NT2/D1 (cell line): ENCODE measurements around the gene COL9A1.

Experiments
- DNase-seq: peaks from one replicate; pipeline ENCODE4 v3.0.0-alpha.2; 2011; ENCODE audit warnings: low read depth, low spot score
- H3K27me3 ChIP-seq: 2 replicates; pipeline ENCODE4 v1.6.0; 2011; ENCODE audit warnings: mild to moderate bottlenecking; ENCODE audit not compliant: insufficient read length, insufficient read depth
- H3K36me3 ChIP-seq: 2 replicates; pipeline ENCODE4 v1.6.1; 2011; ENCODE audit warnings: mild to moderate bottlenecking, low read length, mixed read lengths; ENCODE audit not compliant: insufficient read depth, insufficient read length
- H3K4me1 ChIP-seq: 2 replicates; pipeline ENCODE4 v1.5.1; 2011; ENCODE audit not compliant: insufficient read depth, insufficient read length
- H3K4me3 ChIP-seq: 2 replicates; pipeline ENCODE4 v1.5.1; 2011; ENCODE audit warnings: low read depth; ENCODE audit not compliant: insufficient read length
- H3K9ac ChIP-seq: 2 replicates; pipeline ENCODE4 v1.6.0; 2011; ENCODE audit warnings: low read depth; ENCODE audit not compliant: insufficient read length
- H3K9me3 ChIP-seq: 2 replicates; pipeline ENCODE4 v1.5.1; 2011; ENCODE audit warnings: mild to moderate bottlenecking, low read length; ENCODE audit not compliant: insufficient read depth
- SUZ12 ChIP-seq: IDR thresholded peaks from 2 replicates; pipeline ENCODE4 v1.6.1; 2011; ENCODE audit not compliant: insufficient read length, insufficient read depth; ENCODE audit errors: extremely low read depth
- YY1 ChIP-seq: IDR thresholded peaks from 2 replicates; pipeline ENCODE4 v1.6.1; 2011; ENCODE audit not compliant: insufficient read length, insufficient read depth
- ZNF274 ChIP-seq: IDR thresholded peaks from 2 replicates; pipeline ENCODE4 v1.6.1; 2011; ENCODE audit warnings: mild to moderate bottlenecking, low read depth, low read length

Gene COL9A1

DNA sequence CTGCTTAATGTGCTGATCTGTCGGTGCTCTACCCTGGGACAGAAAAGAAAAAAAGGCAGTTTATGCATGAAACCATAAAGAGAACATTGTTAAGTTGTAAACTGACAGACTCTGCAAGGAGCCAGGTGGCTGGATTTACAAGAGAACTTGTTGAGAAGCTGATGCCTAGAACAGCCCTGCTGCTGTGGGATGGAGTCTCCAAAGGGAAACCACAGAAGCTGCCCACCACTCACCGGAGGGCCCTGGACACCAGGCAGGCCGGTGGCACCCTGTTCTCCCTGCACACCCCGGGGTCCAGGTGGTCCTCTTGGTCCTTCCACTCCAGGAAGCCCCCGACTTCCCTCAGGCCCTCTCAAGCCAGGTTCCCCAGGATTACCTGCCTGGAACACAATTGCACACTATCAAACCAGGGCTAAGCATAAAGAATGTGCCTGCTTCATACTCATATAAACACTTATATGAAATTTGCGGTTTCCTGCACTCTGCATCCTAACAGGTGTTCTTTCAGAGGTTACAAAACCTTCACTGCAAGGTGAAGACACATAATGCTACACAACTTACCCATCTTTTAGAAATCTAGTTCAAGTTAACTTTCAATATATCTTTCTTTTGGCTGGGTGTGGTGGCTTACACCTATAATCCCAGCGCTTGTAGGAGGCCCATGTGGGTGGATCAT lies 68.2 kb downstream of the COL9A1 start:
- no peak overlapping the region for H3K4me3 ChIP-seq
- no peaks in the 10 kb centered on the region for H3K36me3 ChIP-seq
- no peak overlapping the region for H3K9ac ChIP-seq
- no peaks in the 10 kb centered on the region for H3K4me1 ChIP-seq
- no peaks in the 10 kb centered on the region for H3K27me3 ChIP-seq
- H3K9me3 ChIP-seq: no peaks in the 10 kb centered on the region
- no peak for DNase-seq
- TF ChIP-seq SUZ12 (no peak), YY1 (no peak), ZNF274 (no peak)

DNA sequence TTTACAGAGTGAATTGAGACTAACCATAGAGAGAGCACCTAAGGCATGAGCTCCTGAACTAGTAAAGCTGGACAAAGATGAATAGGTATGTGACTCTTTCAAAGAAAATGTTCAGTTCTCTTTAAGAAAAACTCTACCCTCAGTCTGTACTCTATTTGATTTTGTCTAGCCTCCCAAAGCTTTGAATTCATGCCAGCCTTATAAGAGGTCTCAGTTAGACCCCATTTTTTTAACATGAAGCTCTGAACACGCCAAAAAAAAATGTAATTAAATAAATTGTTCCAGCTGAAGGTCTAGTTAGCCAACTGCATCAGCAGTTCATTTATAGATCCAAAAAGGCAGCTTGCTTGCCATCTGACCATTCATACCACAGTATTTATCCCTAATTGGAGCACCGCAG lies 71.6 kb downstream of the COL9A1 start:
- H3K27me3 ChIP-seq: no peaks in the 10 kb centered on the region
- H3K9me3 ChIP-seq: no peaks in the 10 kb centered on the region
- TF ChIP-seq SUZ12 (no peak), YY1 (no peak), ZNF274 (no peak)
- no peaks in the 10 kb centered on the region for H3K36me3 ChIP-seq
- no peak for DNase-seq
- H3K4me3 ChIP-seq: no peak overlapping the region
- H3K9ac ChIP-seq: no peak overlapping the region
- H3K4me1 ChIP-seq: no peaks in the 10 kb centered on the region

DNA sequence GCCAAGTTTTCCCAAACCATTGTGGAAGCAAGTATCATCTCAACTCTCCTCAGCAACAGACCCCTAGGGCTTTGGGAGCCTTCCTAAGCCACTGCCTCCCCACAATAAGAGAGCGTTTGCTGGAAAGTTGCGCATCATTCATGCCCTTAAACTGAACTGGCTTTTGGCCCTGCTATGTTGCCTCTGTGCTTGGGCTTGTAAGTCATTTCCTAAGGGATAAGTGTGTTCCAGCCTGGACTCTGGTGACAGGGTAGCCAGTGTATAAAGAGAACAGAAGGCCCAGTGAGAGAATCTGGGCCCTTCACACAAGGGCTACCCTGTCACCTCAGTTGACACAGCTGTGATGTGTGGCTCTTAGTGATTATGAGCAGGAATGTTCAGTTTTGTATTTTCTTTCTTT lies 77.8 kb downstream of the COL9A1 start:
- H3K9me3 ChIP-seq: no peaks in the 10 kb centered on the region
- no peak for DNase-seq
- no peak overlapping the region for H3K4me3 ChIP-seq
- no peaks in the 10 kb centered on the region for H3K27me3 ChIP-seq
- H3K9ac ChIP-seq: no peak overlapping the region
- no peaks in the 10 kb centered on the region for H3K4me1 ChIP-seq
- TF ChIP-seq ZNF274 (no peak), YY1 (no peak), SUZ12 (no peak)
- H3K36me3 ChIP-seq: no peaks in the 10 kb centered on the region

DNA sequence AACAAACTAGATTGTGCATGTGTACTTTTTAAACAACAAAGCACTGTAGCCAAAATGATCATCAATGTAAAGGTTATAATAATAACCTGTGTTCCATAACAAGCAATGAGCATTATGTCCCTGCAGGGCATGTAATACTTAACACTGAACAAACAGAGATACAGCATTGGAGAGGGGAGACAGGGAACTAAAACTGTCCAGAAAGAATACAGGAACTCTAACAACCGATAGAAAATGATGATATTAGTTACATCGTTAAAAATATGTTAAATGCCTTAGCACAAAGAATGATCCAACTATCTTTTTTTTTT lies 80.5 kb downstream of the COL9A1 start:
- Histone ChIP-seq H3K4me3 (no peak overlapping the region), H3K9ac (no peak overlapping the region), H3K4me1 (no peaks in the 10 kb centered on the region), H3K9me3 (no peaks in the 10 kb centered on the region), H3K36me3 (no peaks in the 10 kb centered on the region), H3K27me3 (no peaks in the 10 kb centered on the region)
- TF ChIP-seq ZNF274 (no peak), YY1 (no peak), SUZ12 (no peak)
- DNase-seq: no peak

DNA sequence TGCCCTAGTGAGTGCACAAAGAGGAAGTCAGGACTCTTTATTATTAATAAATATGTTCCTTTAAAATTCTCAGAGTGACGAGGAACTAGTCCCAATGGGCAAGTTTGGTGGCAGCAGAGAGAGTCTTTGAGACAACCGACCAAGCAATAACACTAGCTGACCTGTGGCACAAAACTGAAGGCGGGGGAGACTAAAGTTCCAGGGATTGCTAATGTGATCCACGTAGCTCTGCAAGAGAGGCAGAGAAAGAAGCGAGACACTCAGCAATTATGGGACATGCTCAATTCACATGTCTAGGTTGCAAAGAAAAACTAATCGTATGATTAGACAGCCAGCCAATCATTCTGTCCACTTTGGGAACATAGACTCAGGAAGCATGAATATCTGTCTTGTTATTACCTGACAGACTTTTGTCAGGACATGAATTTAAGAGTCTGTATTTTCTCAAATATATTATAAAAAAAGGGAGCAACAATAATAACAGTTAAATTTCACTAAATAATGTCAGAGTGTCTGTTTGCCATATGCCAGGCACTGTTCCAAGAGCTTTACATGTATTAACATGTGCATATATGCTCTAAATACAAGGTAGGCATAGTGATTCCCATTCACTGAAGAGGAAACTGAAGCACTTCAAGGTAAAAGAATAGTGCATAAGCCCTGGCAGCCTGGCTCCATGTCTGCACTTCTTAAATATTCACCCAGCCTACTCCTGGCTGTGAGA lies 81.0 kb downstream of the COL9A1 start:
- Histone ChIP-seq H3K36me3 (no peaks in the 10 kb centered on the region), H3K27me3 (no peaks in the 10 kb centered on the region), H3K4me1 (no peaks in the 10 kb centered on the region), H3K9ac (no peak overlapping the region), H3K9me3 (no peaks in the 10 kb centered on the region), H3K4me3 (no peak overlapping the region)
- TF ChIP-seq SUZ12 (no peak), ZNF274 (no peak)
- DNase-seq: no peak

DNA sequence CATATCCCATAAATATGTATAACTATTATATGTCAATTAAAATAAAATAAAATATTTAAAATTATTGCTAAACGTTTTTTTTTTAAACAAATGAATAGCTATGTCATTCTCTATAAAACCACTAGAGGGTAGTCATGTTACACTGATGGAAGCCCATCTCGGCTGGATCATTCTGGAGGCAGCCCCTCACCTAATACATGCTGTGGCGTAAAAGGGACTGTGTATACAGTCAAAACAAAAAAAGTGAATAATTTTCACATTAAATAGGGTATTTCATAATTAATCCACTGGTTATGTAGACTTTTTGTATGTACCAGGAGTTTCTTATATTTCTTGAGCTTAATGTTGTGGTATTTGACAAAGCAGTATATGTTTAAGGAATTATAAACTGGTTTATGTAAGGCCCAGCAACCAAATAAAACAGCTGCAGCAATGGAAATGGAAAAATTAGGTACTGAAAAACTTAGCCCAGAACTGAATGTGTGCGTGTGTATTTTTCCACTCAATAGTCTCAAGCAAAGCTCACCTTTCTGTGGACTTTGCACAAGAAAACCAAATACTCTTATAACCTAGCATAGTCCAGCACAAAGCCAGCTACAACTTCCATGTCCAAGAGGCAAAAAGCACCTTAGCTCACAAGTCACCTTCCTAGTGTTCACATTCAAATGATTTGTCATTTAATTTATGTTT lies 81.7 kb downstream of the COL9A1 start:
- H3K27me3 ChIP-seq: no peaks in the 10 kb centered on the region
- H3K4me1 ChIP-seq: no peaks in the 10 kb centered on the region
- no peak for TF ChIP-seq YY1
- TF ChIP-seq ZNF274: no peak
- no peak for TF ChIP-seq SUZ12
- H3K9ac ChIP-seq: no peak overlapping the region
- no peaks in the 10 kb centered on the region for H3K36me3 ChIP-seq
- H3K9me3 ChIP-seq: no peaks in the 10 kb centered on the region
- H3K4me3 ChIP-seq: no peak overlapping the region
- DNase-seq: peak; percentile 8

DNA sequence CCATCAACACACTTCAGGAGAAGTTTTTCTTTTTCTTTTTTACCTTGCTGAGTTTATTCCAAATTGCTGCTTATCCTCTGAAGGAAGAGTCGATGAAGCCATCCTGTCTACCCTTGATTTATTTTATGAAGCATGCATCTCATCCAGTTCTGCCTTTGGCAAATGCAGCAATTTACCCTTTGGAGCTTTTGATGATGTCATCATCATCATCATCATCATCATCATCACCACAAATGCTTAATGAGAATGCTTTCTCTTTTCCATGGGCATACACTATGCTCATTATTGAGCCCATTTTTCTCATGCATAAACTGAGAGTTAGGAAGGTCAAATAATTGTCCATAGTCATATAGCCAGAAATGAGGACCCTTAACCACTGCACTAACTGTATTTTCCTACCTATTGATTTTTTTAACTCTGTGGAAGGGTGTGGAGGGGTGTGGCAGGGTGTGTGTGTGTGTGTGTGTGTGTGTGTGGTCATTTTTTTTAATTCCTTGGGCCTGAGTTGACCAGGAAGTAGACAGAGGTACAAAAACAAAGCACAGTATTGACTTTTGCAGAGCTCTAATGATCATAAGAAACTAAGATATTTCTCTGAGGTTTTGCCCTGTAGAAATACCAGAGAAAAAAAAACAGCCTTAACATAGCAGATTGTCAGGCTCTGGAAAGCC lies 82.8 kb downstream of the COL9A1 start:
- Histone ChIP-seq H3K36me3 (no peaks in the 10 kb centered on the region), H3K9me3 (no peaks in the 10 kb centered on the region), H3K9ac (no peak overlapping the region), H3K27me3 (no peaks in the 10 kb centered on the region), H3K4me1 (no peaks in the 10 kb centered on the region), H3K4me3 (no peak overlapping the region)
- no peak for DNase-seq
- no peak for TF ChIP-seq YY1
- no peak for TF ChIP-seq SUZ12
- no peak for TF ChIP-seq ZNF274
